ENCODE data around the gene BIRC3.

The BIRC3 gene

GRCh38 chr11:102359372-102359771 is 42.1 kb downstream of the BIRC3 start:
- Histone ChIP-seq H2BK120ac (ENCODE audit: low read depth, low read length) (no peak overlapping the region), H3K79me1 (ENCODE audit: low read depth, low read length) (no peaks in the 10 kb centered on the region), H2BK5ac (ENCODE audit: low read length) (no peak overlapping the region), H3K36me3 (replicated peaks in 1 of 2; ENCODE audit: control insufficient read depth in 2 of 2, insufficient read depth in 2 of 2, low read length in 2 of 2) (peaks cover 0 to 85% of the 10 kb centered on the region in 2 donors), H3K4me2 (ENCODE audit: insufficient read depth, low read length, poor library complexity, severe bottlenecking) (no peak overlapping the region), H3K23ac (ENCODE audit: low read depth, low read length, poor library complexity) (no peak overlapping the region), H2BK15ac (ENCODE audit: low read length) (no peak overlapping the region), H4K91ac (ENCODE audit: low read depth, low read length, poor library complexity) (no peak overlapping the region), H2AK5ac (ENCODE audit: low read depth, low read length) (no peak overlapping the region), H3K18ac (ENCODE audit: low read length) (no peak overlapping the region), H2BK12ac (ENCODE audit: low read length) (no peak overlapping the region), H3K9ac (ENCODE audit: low read depth, low read length, poor library complexity) (no peak overlapping the region), H3K9me3 (replicated peaks in 1 of 2; ENCODE audit: control insufficient read depth in 2 of 2, insufficient read depth in 1 of 2, low read depth in 1 of 2, low read length in 2 of 2) (peaks cover 0 to 40% of the 10 kb centered on the region in 2 donors), H3K27ac (replicated peaks; ENCODE audit: low read length) (no peak overlapping the region), H3K4ac (ENCODE audit: low read length) (no peak overlapping the region), H3K27me3 (ENCODE audit: control insufficient read depth in 3 of 3, insufficient read depth in 3 of 3, low read depth in 1 of 3, low read length in 3 of 3) (no peaks in the 10 kb centered on the region), H2AFZ (ENCODE audit: low read length) (no peak overlapping the region), H3K14ac (ENCODE audit: low read length) (no peak overlapping the region), H4K8ac (ENCODE audit: low read depth, low read length) (no peak overlapping the region), H3K4me3 (ENCODE audit: low read length in 2 of 2) (no peak overlapping the region), H3K4me1 (ENCODE audit: control insufficient read depth in 2 of 2, insufficient read depth in 1 of 2, low read depth in 1 of 2, low read length in 2 of 2) (no peaks in the 10 kb centered on the region)
- no CpG with 5 or more reads among the region's 3 CpGs for WGBS, 2 donors (ENCODE audit: extremely low coverage in 2 of 2, insufficient read length in 2 of 2, insufficient replicate concordance in 1 of 2)
- DNase-seq (ENCODE audit: low spot score) = no peak

- no peaks in the 10 kb centered on the region for H3K4me1 ChIP-seq (ENCODE audit: control insufficient read depth in 2 of 2, insufficient read depth in 1 of 2, low read depth in 1 of 2, low read length in 2 of 2)
- no peak overlapping the region for H2BK12ac ChIP-seq (ENCODE audit: low read length)
- H3K4me3 ChIP-seq (ENCODE audit: low read length in 2 of 2) = no peak overlapping the region
- no peak overlapping the region for H3K18ac ChIP-seq (ENCODE audit: low read length)
- H3K14ac ChIP-seq (ENCODE audit: low read length) = no peak overlapping the region
- no peaks in the 10 kb centered on the region for H3K79me1 ChIP-seq (ENCODE audit: low read depth, low read length)
- H2AFZ ChIP-seq (ENCODE audit: low read length) = no peak overlapping the region
- H3K27ac ChIP-seq (replicated peaks; ENCODE audit: low read length) = no peak overlapping the region
- H2BK120ac ChIP-seq (ENCODE audit: low read depth, low read length) = no peak overlapping the region
- no peak overlapping the region for H2BK15ac ChIP-seq (ENCODE audit: low read length)
- no peak overlapping the region for H3K9ac ChIP-seq (ENCODE audit: low read depth, low read length, poor library complexity)
- no peak overlapping the region for H2AK5ac ChIP-seq (ENCODE audit: low read depth, low read length)
- DNase-seq (ENCODE audit: low spot score) = no peak
- H4K8ac ChIP-seq (ENCODE audit: low read depth, low read length) = no peak overlapping the region
- no peak overlapping the region for H4K91ac ChIP-seq (ENCODE audit: low read depth, low read length, poor library complexity)
- no peaks in the 10 kb centered on the region for H3K27me3 ChIP-seq (ENCODE audit: control insufficient read depth in 3 of 3, insufficient read depth in 3 of 3, low read depth in 1 of 3, low read length in 3 of 3)
- no peak overlapping the region for H3K4me2 ChIP-seq (ENCODE audit: insufficient read depth, low read length, poor library complexity, severe bottlenecking)
- H3K4ac ChIP-seq (ENCODE audit: low read length) = no peak overlapping the region
- WGBS, 2 donors (ENCODE audit: extremely low coverage in 2 of 2, insufficient read length in 2 of 2, insufficient replicate concordance in 1 of 2) = no CpG with 5 or more reads among the region's 3 CpGs
- H2BK5ac ChIP-seq (ENCODE audit: low read length) = no peak overlapping the region
- H3K23ac ChIP-seq (ENCODE audit: low read depth, low read length, poor library complexity) = no peak overlapping the region
- H3K36me3 ChIP-seq (replicated peaks in 1 of 2; ENCODE audit: control insufficient read depth in 2 of 2, insufficient read depth in 2 of 2, low read length in 2 of 2) = peaks cover 6 to 88% of the 10 kb centered on the region in 2 donors
- H3K9me3 ChIP-seq (replicated peaks in 1 of 2; ENCODE audit: control insufficient read depth in 2 of 2, insufficient read depth in 1 of 2, low read depth in 1 of 2, low read length in 2 of 2) = peaks cover 0 to 28% of the 10 kb centered on the region in 2 donors
Observed at GRCh38 chr11:102360681-102361080, 43.4 kb downstream of the BIRC3 start.

- Histone ChIP-seq H3K27me3 (ENCODE audit: control insufficient read depth in 3 of 3, insufficient read depth in 3 of 3, low read depth in 1 of 3, low read length in 3 of 3) (no peaks in the 10 kb centered on the region), H3K4me2 (ENCODE audit: insufficient read depth, low read length, poor library complexity, severe bottlenecking) (no peak overlapping the region), H2BK120ac (ENCODE audit: low read depth, low read length) (no peak overlapping the region), H3K9me3 (replicated peaks in 1 of 2; ENCODE audit: control insufficient read depth in 2 of 2, insufficient read depth in 1 of 2, low read depth in 1 of 2, low read length in 2 of 2) (peaks cover 0 to 26% of the 10 kb centered on the region in 2 donors), H2BK12ac (ENCODE audit: low read length) (no peak overlapping the region), H2BK15ac (ENCODE audit: low read length) (no peak overlapping the region), H4K8ac (ENCODE audit: low read depth, low read length) (no peak overlapping the region), H2AK5ac (ENCODE audit: low read depth, low read length) (no peak overlapping the region), H2BK5ac (ENCODE audit: low read length) (no peak overlapping the region), H2AFZ (ENCODE audit: low read length) (no peak overlapping the region), H4K91ac (ENCODE audit: low read depth, low read length, poor library complexity) (no peak overlapping the region), H3K4me3 (ENCODE audit: low read length in 2 of 2) (no peak overlapping the region), H3K4me1 (ENCODE audit: control insufficient read depth in 2 of 2, insufficient read depth in 1 of 2, low read depth in 1 of 2, low read length in 2 of 2) (no peaks in the 10 kb centered on the region), H3K9ac (ENCODE audit: low read depth, low read length, poor library complexity) (no peak overlapping the region), H3K18ac (ENCODE audit: low read length) (no peak overlapping the region), H3K27ac (replicated peaks; ENCODE audit: low read length) (no peak overlapping the region), H3K23ac (ENCODE audit: low read depth, low read length, poor library complexity) (no peak overlapping the region), H3K79me1 (ENCODE audit: low read depth, low read length) (no peaks in the 10 kb centered on the region), H3K14ac (ENCODE audit: low read length) (no peak overlapping the region), H3K4ac (ENCODE audit: low read length) (no peak overlapping the region), H3K36me3 (replicated peaks in 1 of 2; ENCODE audit: control insufficient read depth in 2 of 2, insufficient read depth in 2 of 2, low read length in 2 of 2) (peaks cover 8 to 90% of the 10 kb centered on the region in 2 donors)
- no peak for DNase-seq (ENCODE audit: low spot score)
- WGBS, 2 donors (ENCODE audit: extremely low coverage in 2 of 2, insufficient read length in 2 of 2, insufficient replicate concordance in 1 of 2) = no CpG with 5 or more reads among the region's 5 CpGs
Observed at GRCh38 chr11:102361086-102362031, 44.1 kb downstream of the BIRC3 start.

- Histone ChIP-seq H3K27ac (replicated peaks; ENCODE audit: low read length) (no peak overlapping the region), H2BK5ac (ENCODE audit: low read length) (no peak overlapping the region), H2BK120ac (ENCODE audit: low read depth, low read length) (no peak overlapping the region), H3K18ac (ENCODE audit: low read length) (no peak overlapping the region), H2AFZ (ENCODE audit: low read length) (no peak overlapping the region), H3K36me3 (replicated peaks in 1 of 2; ENCODE audit: control insufficient read depth in 2 of 2, insufficient read depth in 2 of 2, low read length in 2 of 2) (peaks cover 11 to 86% of the 10 kb centered on the region in 2 donors), H3K14ac (ENCODE audit: low read length) (no peak overlapping the region), H4K8ac (ENCODE audit: low read depth, low read length) (no peak overlapping the region), H4K91ac (ENCODE audit: low read depth, low read length, poor library complexity) (no peak overlapping the region), H3K23ac (ENCODE audit: low read depth, low read length, poor library complexity) (no peak overlapping the region), H3K4ac (ENCODE audit: low read length) (no peak overlapping the region), H3K4me3 (ENCODE audit: low read length in 2 of 2) (no peak overlapping the region), H2AK5ac (ENCODE audit: low read depth, low read length) (no peak overlapping the region), H3K9ac (ENCODE audit: low read depth, low read length, poor library complexity) (no peak overlapping the region), H3K9me3 (replicated peaks in 1 of 2; ENCODE audit: control insufficient read depth in 2 of 2, insufficient read depth in 1 of 2, low read depth in 1 of 2, low read length in 2 of 2) (peaks cover 0 to 5% of the 10 kb centered on the region in 2 donors), H3K4me1 (ENCODE audit: control insufficient read depth in 2 of 2, insufficient read depth in 1 of 2, low read depth in 1 of 2, low read length in 2 of 2) (no peaks in the 10 kb centered on the region), H3K27me3 (ENCODE audit: control insufficient read depth in 3 of 3, insufficient read depth in 3 of 3, low read depth in 1 of 3, low read length in 3 of 3) (no peaks in the 10 kb centered on the region), H2BK12ac (ENCODE audit: low read length) (no peak overlapping the region), H3K79me1 (ENCODE audit: low read depth, low read length) (no peaks in the 10 kb centered on the region), H2BK15ac (ENCODE audit: low read length) (no peak overlapping the region), H3K4me2 (ENCODE audit: insufficient read depth, low read length, poor library complexity, severe bottlenecking) (no peak overlapping the region)
- no peak for DNase-seq (ENCODE audit: low spot score)
- no CpG with 5 or more reads among the region's 1 CpG for WGBS, 2 donors (ENCODE audit: extremely low coverage in 2 of 2, insufficient read length in 2 of 2, insufficient replicate concordance in 1 of 2)
Observed at GRCh38 chr11:102364991-102365390, 47.7 kb downstream of the BIRC3 start.
